K562 (cell line): ENCODE results near the gene ARHGAP42. TPM values are rescaled to one million over a fixed set of nuclear protein-coding genes. Genes with fewer than 3 reads are reported as not detected.

ENCODE experiments used
- DPF2 ChIP-seq: fragments of 450-650 bp; IDR thresholded peaks from 2 replicates; pipeline ENCODE4 v1.6.1; 2016
- EP400 ChIP-seq: fragments of 450-650 bp; IDR thresholded peaks from 2 replicates; pipeline ENCODE4 v1.6.1; 2017; ENCODE audit warnings: antibody characterized with exemption, mild to moderate bottlenecking, moderate library complexity
- ESRRA ChIP-seq: fragments of 450-650 bp; IDR thresholded peaks from 2 replicates; pipeline ENCODE4 v1.6.1; 2014; ENCODE audit warnings: low read depth, mild to moderate bottlenecking, moderate library complexity, borderline replicate concordance
- FIP1L1 ChIP-seq: fragments of 200-400 bp; formaldehyde crosslinking; IDR thresholded peaks from 2 replicates; pipeline ENCODE4 v1.6.1; 2018; ENCODE audit warnings: mild to moderate bottlenecking, low read depth, low read length; ENCODE audit not compliant: poor library complexity, severe bottlenecking
- HDAC8 ChIP-seq: fragments of 450-650 bp; IDR thresholded peaks from 2 replicates; pipeline ENCODE4 v1.6.1; 2016; ENCODE audit warnings: mild to moderate bottlenecking, missing genetic modification characterization, moderate library complexity, missing compliant biosample characterization
- MYNN ChIP-seq, 2 experiments: sonication (generic); formaldehyde crosslinking in 1 of 2; IDR thresholded peaks; 2 replicates each; pipeline versions ENCODE4 v1.5.0 to v1.6.1; 2016 to 2020; ENCODE audit warnings: antibody characterized with exemption in 1 of 2, missing genetic modification reagents in 1 of 2
- NCOA6 ChIP-seq: fragments of 450-650 bp; IDR thresholded peaks from 2 replicates; pipeline ENCODE4 v1.6.1; 2017; ENCODE audit warnings: mild to moderate bottlenecking
- NCOR1 ChIP-seq: fragments of 450-650 bp; IDR thresholded peaks from 2 replicates; pipeline ENCODE4 v1.6.1; 2016; ENCODE audit warnings: mild to moderate bottlenecking, moderate library complexity
- PATZ1 ChIP-seq: fragments of 250-450 bp; sonication (Bioruptor Pico); IDR thresholded peaks from 2 replicates; pipeline ENCODE4 v1.5.0; 2020; ENCODE audit warnings: mild to moderate bottlenecking, borderline replicate concordance
- PRDM10 ChIP-seq: fragments of 450-650 bp; IDR thresholded peaks from 2 replicates; pipeline ENCODE4 v1.6.1; 2018; ENCODE audit not compliant: partially characterized antibody
- STAT5A ChIP-seq: IDR thresholded peaks from 2 replicates; pipeline ENCODE4 v1.6.1; 2012; ENCODE audit warnings: low read length, inconsistent platforms, borderline replicate concordance
- ZKSCAN8 ChIP-seq: fragments of 200-800 bp; sonication (Bioruptor generic); IDR thresholded peaks from 2 replicates; pipeline ENCODE4 v1.6.1; 2016; ENCODE audit warnings: missing genetic modification characterization, missing compliant biosample characterization
- ZNF121 ChIP-seq: sonication (generic); formaldehyde crosslinking; conservative IDR thresholded peaks from 2 replicates; pipeline ENCODE4 v1.8.0; 2022; ENCODE audit warnings: missing genetic modification reagents
- ZNF165 ChIP-seq: fragments of 250-450 bp; sonication (Bioruptor Pico); IDR thresholded peaks from 2 replicates; pipeline ENCODE4 v1.4.0; 2020; ENCODE audit warnings: borderline replicate concordance
- ZNF263 ChIP-seq: sonication (generic); formaldehyde crosslinking; IDR thresholded peaks from 2 replicates; pipeline ENCODE4 v1.8.0; 2022; ENCODE audit warnings: mild to moderate bottlenecking, missing genetic modification reagents, borderline replicate concordance
- ZNF316 ChIP-seq: fragments of 450-650 bp; IDR thresholded peaks from 2 replicates; pipeline ENCODE4 v1.6.1; 2016
- ZNF551 ChIP-seq: fragments of 250-450 bp; sonication (Bioruptor Pico); IDR thresholded peaks from 2 replicates; pipeline ENCODE4 v1.5.0; 2021; ENCODE audit warnings: mild to moderate bottlenecking, moderate library complexity
- polyA plus RNA-seq, 8 experiments: library from polyadenylated mRNA; depleted of rRNA in 4 of 8; stranded (reverse) in 5 of 8; unstranded in 3 of 8; fragments of >200 nt; fragmentation: Nextera tagmentation in 2 of 8; fragmentation: Illumina TruSeq in 1 of 8; extraction: Ambion mirVana in 2 of 8; extraction: Trizol in 1 of 8; gene quantifications; 2 replicates each; pipeline versions ENCODE4 v1.2.1 to v1.2.3, GENCODE V29; 2011 to 2014; ENCODE audit warnings: inconsistent platforms in 1 of 8, missing spikeins in 1 of 8
- total RNA-seq, 7 experiments: library from RNA; depleted of rRNA in 6 of 7; stranded (reverse); fragments of >200 nt in 6 of 7; fragmentation: Illumina TruSeq in 2 of 7; extraction: Trizol in 2 of 7; gene quantifications; 2 replicates each; pipeline versions ENCODE4 v1.2.1 to v1.2.3, GENCODE V29; 2011 to 2021; ENCODE audit warnings: low replicate concordance in 1 of 7
- TF ChIP-seq, protein P1 (sequence below): fragments of 450-650 bp; IDR thresholded peaks from 2 replicates; pipeline ENCODE4 v1.7.0; 2016; ENCODE audit warnings: borderline replicate concordance
- TF ChIP-seq, protein P2 (sequence below): fragments of 450-650 bp; formaldehyde crosslinking; conservative IDR thresholded peaks from 2 replicates; pipeline ENCODE4 v1.4.0; 2022; ENCODE audit warnings: mild to moderate bottlenecking, missing genetic modification characterization

The ARHGAP42 gene
- total and polyA plus RNA-seq, 9 of the 15 experiments (the other 6 are each of a cell fraction or from before 2014, with no cell fraction given), result 0.95 to 6.1 (median 2.4) TPM

- TF ChIP-seq PRDM10 (peak; percentile 78), EP400 (0 out of 2 replicates have a peak, but pooled peaks have one; percentile 16), STAT5A (peak; percentile 82), NCOR1 (peak; percentile 89), ESRRA (0 out of 2 replicates have a peak, but pooled peaks have one; percentile 28), ZNF551 (CRISPR knock-in tag) (no peak), FIP1L1 (no peak), ZNF263 (no peak), MYNN (IDR thresholded peaks at IDR 0.05) (no peak), MYNN (CRISPR knock-in tag; IDR thresholded peaks at IDR 0.05) (no peak), ZNF165 (CRISPR knock-in tag) (no peak), HDAC8 (tag) (no peak), ZKSCAN8 (CRISPR knock-in tag) (no peak), ZNF316 (no peak), ZNF121 (no peak), NCOA6 (no peak), DPF2 (peak; percentile 96), PATZ1 (CRISPR knock-in tag) (no peak)
- TF ChIP-seq, protein P1, sequence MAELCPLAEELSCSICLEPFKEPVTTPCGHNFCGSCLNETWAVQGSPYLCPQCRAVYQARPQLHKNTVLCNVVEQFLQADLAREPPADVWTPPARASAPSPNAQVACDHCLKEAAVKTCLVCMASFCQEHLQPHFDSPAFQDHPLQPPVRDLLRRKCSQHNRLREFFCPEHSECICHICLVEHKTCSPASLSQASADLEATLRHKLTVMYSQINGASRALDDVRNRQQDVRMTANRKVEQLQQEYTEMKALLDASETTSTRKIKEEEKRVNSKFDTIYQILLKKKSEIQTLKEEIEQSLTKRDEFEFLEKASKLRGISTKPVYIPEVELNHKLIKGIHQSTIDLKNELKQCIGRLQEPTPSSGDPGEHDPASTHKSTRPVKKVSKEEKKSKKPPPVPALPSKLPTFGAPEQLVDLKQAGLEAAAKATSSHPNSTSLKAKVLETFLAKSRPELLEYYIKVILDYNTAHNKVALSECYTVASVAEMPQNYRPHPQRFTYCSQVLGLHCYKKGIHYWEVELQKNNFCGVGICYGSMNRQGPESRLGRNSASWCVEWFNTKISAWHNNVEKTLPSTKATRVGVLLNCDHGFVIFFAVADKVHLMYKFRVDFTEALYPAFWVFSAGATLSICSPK, result no peak
- TF ChIP-seq, protein P2, sequence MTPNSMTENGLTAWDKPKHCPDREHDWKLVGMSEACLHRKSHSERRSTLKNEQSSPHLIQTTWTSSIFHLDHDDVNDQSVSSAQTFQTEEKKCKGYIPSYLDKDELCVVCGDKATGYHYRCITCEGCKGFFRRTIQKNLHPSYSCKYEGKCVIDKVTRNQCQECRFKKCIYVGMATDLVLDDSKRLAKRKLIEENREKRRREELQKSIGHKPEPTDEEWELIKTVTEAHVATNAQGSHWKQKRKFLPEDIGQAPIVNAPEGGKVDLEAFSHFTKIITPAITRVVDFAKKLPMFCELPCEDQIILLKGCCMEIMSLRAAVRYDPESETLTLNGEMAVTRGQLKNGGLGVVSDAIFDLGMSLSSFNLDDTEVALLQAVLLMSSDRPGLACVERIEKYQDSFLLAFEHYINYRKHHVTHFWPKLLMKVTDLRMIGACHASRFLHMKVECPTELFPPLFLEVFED (CRISPR knock-in tag), result no peak
These were observed 121.9 kb downstream of the ARHGAP42 start (continued) for GRCh38 chr11:100808904-100809491.
